ENCODE results near the gene PAPSS2. TPM values are rescaled to one million over a fixed set of nuclear protein-coding genes. Genes with fewer than 3 reads are reported as not detected.
A peak's percentile ranks its signal among the peaks of the same experiment; 100 is the strongest.

PAPSS2 gene
- total RNA-seq, 1 donor from 2014 or later = 21.1 TPM

- Mint-ChIP-seq H3K27me3 (peaks cover 27% of the 10 kb centered on the region), H3K4me3 (peak overlapping the region; percentile 89), H3K4me1 (ENCODE audit: unreplicated experiment) (peaks cover 29% of the 10 kb centered on the region), H3K36me3 (no peaks in the 10 kb centered on the region), H3K9me3 (no peaks in the 10 kb centered on the region), H3K27ac (peak overlapping the region; percentile 42)
- no peak for DNase-seq (ENCODE audit: extremely low spot score, unreplicated experiment)
- no peak for TF ChIP-seq CTCF (conservative IDR thresholded peaks at IDR 0.05)
These were observed 671 bp upstream of the PAPSS2 start for GRCh38 chr10:87658858-87659555.

GRCh38 chr10:87660484-87661133 lies 931 bp downstream of the PAPSS2 start:
- no peak for DNase-seq (ENCODE audit: extremely low spot score, unreplicated experiment)
- H3K36me3 Mint-ChIP-seq = no peaks in the 10 kb centered on the region
- H3K4me1 Mint-ChIP-seq (ENCODE audit: unreplicated experiment) = peaks cover 26% of the 10 kb centered on the region
- peak overlapping the region; percentile 90 for H3K4me3 Mint-ChIP-seq
- H3K27me3 Mint-ChIP-seq = peaks cover 27% of the 10 kb centered on the region
- H3K27ac Mint-ChIP-seq = peak overlapping the region; percentile 37
- TF ChIP-seq CTCF (conservative IDR thresholded peaks at IDR 0.05) = no peak
- no peaks in the 10 kb centered on the region for H3K9me3 Mint-ChIP-seq

GRCh38 chr10:87661861-87662785 lies 2.4 kb downstream of the PAPSS2 start:
- Mint-ChIP-seq H3K36me3 (no peaks in the 10 kb centered on the region), H3K9me3 (no peaks in the 10 kb centered on the region), H3K27me3 (peaks cover 27% of the 10 kb centered on the region), H3K4me1 (ENCODE audit: unreplicated experiment) (peaks cover 16% of the 10 kb centered on the region), H3K4me3 (peak overlapping the region; percentile 90), H3K27ac (no peak overlapping the region)
- DNase-seq (ENCODE audit: extremely low spot score, unreplicated experiment) = no peak
- TF ChIP-seq CTCF (conservative IDR thresholded peaks at IDR 0.05) = no peak

GRCh38 chr10:87664276-87664701 lies 4.6 kb downstream of the PAPSS2 start:
- no peak for DNase-seq (ENCODE audit: extremely low spot score, unreplicated experiment)
- TF ChIP-seq CTCF (conservative IDR thresholded peaks at IDR 0.05) = no peak
- H3K36me3 Mint-ChIP-seq = no peaks in the 10 kb centered on the region
- no peaks in the 10 kb centered on the region for H3K9me3 Mint-ChIP-seq
- no peak overlapping the region for H3K27ac Mint-ChIP-seq
- H3K4me1 Mint-ChIP-seq (ENCODE audit: unreplicated experiment) = peaks cover 5% of the 10 kb centered on the region
- no peak overlapping the region for H3K4me3 Mint-ChIP-seq
- H3K27me3 Mint-ChIP-seq = peaks cover 20% of the 10 kb centered on the region

- no peak overlapping the region for H3K4me3 Mint-ChIP-seq
- no peaks in the 10 kb centered on the region for H3K36me3 Mint-ChIP-seq
- no peak for DNase-seq (ENCODE audit: extremely low spot score, unreplicated experiment)
- no peaks in the 10 kb centered on the region for H3K9me3 Mint-ChIP-seq
- no peaks in the 10 kb centered on the region for H3K4me1 Mint-ChIP-seq (ENCODE audit: unreplicated experiment)
- TF ChIP-seq CTCF (conservative IDR thresholded peaks at IDR 0.05) = no peak
- H3K27me3 Mint-ChIP-seq = no peaks in the 10 kb centered on the region
- H3K27ac Mint-ChIP-seq = no peak overlapping the region
These were observed 7.8 kb downstream of the PAPSS2 start for GRCh38 chr10:87667493-87667892.
